Keratinocyte (primary cell): ENCODE measurements around the gene CAMKMT. TPM values are rescaled to one million over a fixed set of nuclear protein-coding genes. Genes with fewer than 3 reads are reported as not detected.

Source experiments
- DNase-seq: peaks from one replicate; pipeline ENCODE4 v3.0.0-alpha.2; 2011; ENCODE audit warnings: low read depth, missing footprints, low spot score
- FAIRE-seq: peaks from 2 replicates; lab custom pipeline; 2011; peaks lifted over from hg19 to GRCh38; lab: Jason Lieb, UNC
- H2AFZ ChIP-seq: 2 replicates; pipeline ENCODE4 v1.6.0; 2012; ENCODE audit warnings: low read length, control low read depth, inconsistent platforms; ENCODE audit not compliant: control insufficient read depth
- H3K27ac ChIP-seq: 2 replicates; pipeline ENCODE4 v1.5.1; 2011; ENCODE audit warnings: low read length; ENCODE audit not compliant: control insufficient read depth, insufficient read depth
- H3K27me3 ChIP-seq: 3 replicates; pipeline ENCODE4 v1.6.0; 2011; ENCODE audit warnings: low read length; ENCODE audit not compliant: control insufficient read depth, insufficient read depth; ENCODE audit errors: extremely low read depth
- H3K36me3 ChIP-seq, 2 experiments: 2 replicates in 1 of 2; 3 replicates in 1 of 2; pipeline ENCODE4 v1.5.1; 2011; ENCODE audit warnings: low read length in 2 of 2, mild to moderate bottlenecking in 1 of 2; ENCODE audit not compliant: control insufficient read depth in 2 of 2, insufficient read depth in 2 of 2; ENCODE audit errors: extremely low read depth in 1 of 2
- H3K4me1 ChIP-seq: 3 replicates; pipeline ENCODE4 v1.5.1; 2011; ENCODE audit warnings: low read length; ENCODE audit not compliant: control insufficient read depth, insufficient read depth; ENCODE audit errors: extremely low read depth
- H3K4me2 ChIP-seq: 3 replicates; pipeline ENCODE4 v1.6.0; 2011; ENCODE audit warnings: low read depth, low read length; ENCODE audit not compliant: control insufficient read depth, insufficient read depth; ENCODE audit errors: extremely low read depth
- H3K4me3 ChIP-seq, 3 experiments: fragments of 200-600 bp in 1 of 3; sonication (generic) in 1 of 3; 2 replicates in 2 of 3; 3 replicates in 1 of 3; pipeline ENCODE4 v1.5.1; 2011 to 2016; ENCODE audit warnings: low read length in 3 of 3, mild to moderate bottlenecking in 3 of 3, control low read depth in 2 of 3, inconsistent platforms in 1 of 3, low read depth in 1 of 3, mixed read lengths in 1 of 3, mixed run types in 1 of 3, moderate library complexity in 1 of 3; ENCODE audit not compliant: control insufficient read depth in 2 of 3, insufficient read depth in 2 of 3; ENCODE audit errors: extremely low read depth in 1 of 3
- H3K79me2 ChIP-seq: 2 replicates; pipeline ENCODE4 v1.6.0; 2012; ENCODE audit warnings: low read length; ENCODE audit not compliant: control insufficient read depth, insufficient read depth
- H3K9ac ChIP-seq: 3 replicates; pipeline ENCODE4 v1.6.0; 2011; ENCODE audit warnings: low read length; ENCODE audit not compliant: control insufficient read depth, insufficient read depth; ENCODE audit errors: extremely low read depth
- H3K9me1 ChIP-seq: 3 replicates; pipeline ENCODE4 v1.6.0; 2011; ENCODE audit warnings: low read length; ENCODE audit not compliant: control insufficient read depth, insufficient read depth; ENCODE audit errors: extremely low read depth
- H3K9me3 ChIP-seq: 2 replicates; pipeline ENCODE4 v1.5.1; 2012; ENCODE audit warnings: low read depth, low read length; ENCODE audit not compliant: control insufficient read depth
- H4K20me1 ChIP-seq: 3 replicates; pipeline ENCODE4 v1.6.0; 2011; ENCODE audit warnings: low read length; ENCODE audit not compliant: control insufficient read depth, insufficient read depth; ENCODE audit errors: extremely low read depth
- EZH2 ChIP-seq: IDR thresholded peaks from one replicate; pipeline ENCODE4 v1.6.1; 2012; ENCODE audit warnings: inconsistent platforms, mild to moderate bottlenecking, low read length, moderate library complexity
- dilution Hi-C: fragments of 300-500 bp; cut with MboI; formaldehyde crosslinking; loops from one replicate; pipeline ENCODE4 v1.7.0; 2020; ENCODE audit warnings: low sequenced_read_pairs; ENCODE audit not compliant: extremely low pct_ligation_motif_present
- polyA plus RNA-seq, 5 experiments: library from polyadenylated mRNA; depleted of rRNA in 3 of 5; stranded (reverse) in 3 of 5; stranded (forward) in 1 of 5; unstranded in 1 of 5; fragments of >200 nt; gene quantifications; 1 replicate in 1 of 5; 2 replicates in 3 of 5; 3 replicates in 1 of 5; pipeline versions ENCODE4 v1.2.1 to v1.2.3, GENCODE V29; 2011 to 2012; ENCODE audit warnings: missing spikeins in 2 of 5, low read depth in 1 of 5, low replicate concordance in 1 of 5
- TF ChIP-seq, protein P1 (sequence below), 3 experiments: IDR thresholded peaks in 1 of 3; conservative IDR thresholded peaks in 1 of 3; optimal IDR thresholded peaks in 1 of 3; 2 replicates in 2 of 3; 3 replicates in 1 of 3; pipeline versions ENCODE3 to v1.5.1; 2011; ENCODE audit warnings: low read length in 3 of 3, mild to moderate bottlenecking in 3 of 3, moderate library complexity in 2 of 3, control low read depth in 1 of 3, inconsistent platforms in 1 of 3; ENCODE audit not compliant: insufficient read depth in 2 of 3; ENCODE audit errors: extremely low read depth in 1 of 3

CAMKMT gene
- polyA plus RNA-seq, 1 donor (not counting 4 experiments of a cell fraction or from before 2014, with no cell fraction given), result 9.9 TPM

DNA sequence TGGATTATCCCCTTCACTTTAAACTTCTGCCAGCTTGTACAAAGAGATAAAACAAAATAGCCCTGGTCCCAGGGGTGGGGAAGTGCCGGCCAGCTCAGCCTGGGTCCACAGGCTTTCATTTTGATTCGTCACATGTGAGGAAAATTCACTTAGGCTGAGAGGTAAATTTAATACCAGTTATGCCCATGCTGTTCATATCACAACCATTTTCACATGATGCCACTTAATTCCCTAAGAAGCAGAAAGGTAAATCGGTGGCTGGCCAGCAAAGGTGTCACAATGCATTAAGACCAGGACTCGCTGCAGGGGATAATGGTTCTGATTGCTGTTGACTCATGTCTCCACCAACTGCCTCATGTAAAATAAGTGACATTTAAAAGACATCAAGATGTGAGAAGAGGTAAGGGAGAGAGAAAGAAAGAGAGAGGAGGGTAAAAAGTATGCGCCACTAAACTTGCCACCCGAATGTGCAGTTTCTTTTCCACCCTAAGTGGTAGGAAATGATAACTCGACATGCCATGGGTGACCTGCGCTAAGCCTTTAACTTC, 318.8 kb downstream of the CAMKMT start:
- Histone ChIP-seq H2AFZ (no peak overlapping the region), H3K9me3 (no peaks in the 10 kb centered on the region), H3K4me3 (no peak overlapping the region), H3K9ac (no peak overlapping the region), H3K4me2 (no peak overlapping the region), H3K27me3 (no peaks in the 10 kb centered on the region), H3K27ac (no peak overlapping the region), H3K36me3 (no peaks in the 10 kb centered on the region), H3K9me1 (no peaks in the 10 kb centered on the region), H3K79me2 (no peaks in the 10 kb centered on the region), H4K20me1 (no peaks in the 10 kb centered on the region), H3K4me1 (no peaks in the 10 kb centered on the region)
- dilution Hi-C loops, result no loop called here
- TF ChIP-seq EZH2, result no peak
- TF ChIP-seq, protein P1, sequence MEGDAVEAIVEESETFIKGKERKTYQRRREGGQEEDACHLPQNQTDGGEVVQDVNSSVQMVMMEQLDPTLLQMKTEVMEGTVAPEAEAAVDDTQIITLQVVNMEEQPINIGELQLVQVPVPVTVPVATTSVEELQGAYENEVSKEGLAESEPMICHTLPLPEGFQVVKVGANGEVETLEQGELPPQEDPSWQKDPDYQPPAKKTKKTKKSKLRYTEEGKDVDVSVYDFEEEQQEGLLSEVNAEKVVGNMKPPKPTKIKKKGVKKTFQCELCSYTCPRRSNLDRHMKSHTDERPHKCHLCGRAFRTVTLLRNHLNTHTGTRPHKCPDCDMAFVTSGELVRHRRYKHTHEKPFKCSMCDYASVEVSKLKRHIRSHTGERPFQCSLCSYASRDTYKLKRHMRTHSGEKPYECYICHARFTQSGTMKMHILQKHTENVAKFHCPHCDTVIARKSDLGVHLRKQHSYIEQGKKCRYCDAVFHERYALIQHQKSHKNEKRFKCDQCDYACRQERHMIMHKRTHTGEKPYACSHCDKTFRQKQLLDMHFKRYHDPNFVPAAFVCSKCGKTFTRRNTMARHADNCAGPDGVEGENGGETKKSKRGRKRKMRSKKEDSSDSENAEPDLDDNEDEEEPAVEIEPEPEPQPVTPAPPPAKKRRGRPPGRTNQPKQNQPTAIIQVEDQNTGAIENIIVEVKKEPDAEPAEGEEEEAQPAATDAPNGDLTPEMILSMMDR (optimal IDR thresholded peaks at IDR 0.05 in 1 of 3, IDR thresholded peaks at IDR 0.05 in 1 of 3, conservative IDR thresholded peaks at IDR 0.05 in 1 of 3; ENCODE audit: extremely low read depth in 1 of 3, insufficient read depth in 2 of 3, low read length in 3 of 3), result no peak
- DNase-seq (no peak), FAIRE-seq (no peak)

GRCh38 chr2:44680983-44681531, 319.3 kb downstream of the CAMKMT start:
- no peak for FAIRE-seq
- no peak for TF ChIP-seq EZH2
- TF ChIP-seq, protein P1 (optimal IDR thresholded peaks at IDR 0.05 in 1 of 3, IDR thresholded peaks at IDR 0.05 in 1 of 3, conservative IDR thresholded peaks at IDR 0.05 in 1 of 3; ENCODE audit: extremely low read depth in 1 of 3, insufficient read depth in 2 of 3, low read length in 3 of 3), result no peak

More at GRCh38 chr2:44680983-44681531, 319.3 kb downstream of the CAMKMT start:
- H3K79me2 ChIP-seq, result no peaks in the 10 kb centered on the region
- H3K9me1 ChIP-seq, result no peaks in the 10 kb centered on the region
- H2AFZ ChIP-seq, result no peak overlapping the region
- no peak overlapping the region for H3K9ac ChIP-seq
- H4K20me1 ChIP-seq, result no peaks in the 10 kb centered on the region
- H3K4me2 ChIP-seq, result no peak overlapping the region
- dilution Hi-C loops, result no loop called here
- no peaks in the 10 kb centered on the region for H3K9me3 ChIP-seq
- H3K4me1 ChIP-seq, result no peaks in the 10 kb centered on the region
- DNase-seq, result no peak
- H3K27ac ChIP-seq, result no peak overlapping the region
- no peaks in the 10 kb centered on the region for H3K36me3 ChIP-seq
- no peaks in the 10 kb centered on the region for H3K27me3 ChIP-seq
- H3K4me3 ChIP-seq, result no peak overlapping the region
